T-helper 2 cell treated with Interferon-gamma antibody and Interleukin-4, amounts not matched to agents 5 μg/mL and 100 μg/mL, for 36 hours (primary cell): Measurements from ENCODE around the gene ADORA2A.

Experiments
- DNase-seq: peaks from one replicate; pipeline ENCODE4 v3.0.0; 2021; ENCODE audit warnings: low spot score
- H3K27ac Mint-ChIP-seq: one replicate; pipeline ENCODE4 v1.8.0; 2021; ENCODE audit warnings: mild to moderate bottlenecking, mixed read lengths
- H3K27me3 Mint-ChIP-seq: one replicate; pipeline ENCODE4 v1.8.0; 2021; ENCODE audit warnings: low read depth, mixed read lengths
- H3K36me3 Mint-ChIP-seq: one replicate; pipeline ENCODE4 v1.8.0; 2021; ENCODE audit warnings: low read depth, mixed read lengths
- H3K4me1 Mint-ChIP-seq: one replicate; pipeline ENCODE4 v1.8.0; 2021; ENCODE audit warnings: low read depth, mixed read lengths
- H3K4me3 Mint-ChIP-seq: one replicate; pipeline ENCODE4 v1.8.0; 2022; ENCODE audit warnings: mild to moderate bottlenecking, moderate library complexity, mixed read lengths
- H3K9me3 Mint-ChIP-seq: one replicate; pipeline ENCODE4 v1.8.0; 2021; ENCODE audit warnings: mixed read lengths

ADORA2A gene

GRCh38 chr22:24429411-24430365, 2.3 kb downstream of the ADORA2A start:
- peaks cover 10% of the 10 kb centered on the region for H3K36me3 Mint-ChIP-seq
- H3K27ac Mint-ChIP-seq: peak overlapping the region; percentile 91
- peaks cover 6% of the 10 kb centered on the region for H3K27me3 Mint-ChIP-seq
- H3K4me3 Mint-ChIP-seq: peak overlapping the region; percentile 82
- DNase-seq: peak; percentile 71
- peaks cover 69% of the 10 kb centered on the region for H3K4me1 Mint-ChIP-seq
- no peaks in the 10 kb centered on the region for H3K9me3 Mint-ChIP-seq

- Mint-ChIP-seq H3K9me3 (no peaks in the 10 kb centered on the region), H3K27me3 (peaks cover 2% of the 10 kb centered on the region), H3K4me1 (peaks cover 73% of the 10 kb centered on the region), H3K36me3 (peaks cover 12% of the 10 kb centered on the region), H3K27ac (peak overlapping the region; percentile 45), H3K4me3 (no peak overlapping the region)
- no peak for DNase-seq
Measured at GRCh38 chr22:24430431-24431308, 3.3 kb downstream of the ADORA2A start.

GRCh38 chr22:24431309-24432034, 4.1 kb downstream of the ADORA2A start:
- H3K4me1 Mint-ChIP-seq: peaks cover 70% of the 10 kb centered on the region
- no peak overlapping the region for H3K4me3 Mint-ChIP-seq
- H3K9me3 Mint-ChIP-seq: no peaks in the 10 kb centered on the region

GRCh38 chr22:24432059-24432853, 4.9 kb downstream of the ADORA2A start:
- H3K4me3 Mint-ChIP-seq: peak overlapping the region; percentile 15

More at GRCh38 chr22:24431309-24432034, 4.1 kb downstream of the ADORA2A start:
- DNase-seq: no peak
- Mint-ChIP-seq H3K36me3 (peaks cover 13% of the 10 kb centered on the region), H3K27me3 (no peaks in the 10 kb centered on the region), H3K27ac (peak overlapping the region; percentile 18)

GRCh38 chr22:24433001-24433827, 5.8 kb downstream of the ADORA2A start:
- no peak for DNase-seq
- H3K27me3 Mint-ChIP-seq: no peaks in the 10 kb centered on the region
- H3K27ac Mint-ChIP-seq: peak overlapping the region; percentile 94
- peaks cover 17% of the 10 kb centered on the region for H3K36me3 Mint-ChIP-seq
- peaks cover 69% of the 10 kb centered on the region for H3K4me1 Mint-ChIP-seq
- no peaks in the 10 kb centered on the region for H3K9me3 Mint-ChIP-seq
- H3K4me3 Mint-ChIP-seq: no peak overlapping the region

More at GRCh38 chr22:24432059-24432853, 4.9 kb downstream of the ADORA2A start:
- DNase-seq: no peak
- peak overlapping the region; percentile 67 for H3K27ac Mint-ChIP-seq
- peaks cover 66% of the 10 kb centered on the region for H3K4me1 Mint-ChIP-seq
- no peaks in the 10 kb centered on the region for H3K27me3 Mint-ChIP-seq
- H3K9me3 Mint-ChIP-seq: no peaks in the 10 kb centered on the region
- H3K36me3 Mint-ChIP-seq: peaks cover 17% of the 10 kb centered on the region

GRCh38 chr22:24433828-24434470, 6.5 kb downstream of the ADORA2A start:
- no peaks in the 10 kb centered on the region for H3K27me3 Mint-ChIP-seq
- no peaks in the 10 kb centered on the region for H3K9me3 Mint-ChIP-seq
- H3K36me3 Mint-ChIP-seq: peaks cover 17% of the 10 kb centered on the region
- peak overlapping the region; percentile 63 for H3K4me3 Mint-ChIP-seq
- peak overlapping the region; percentile 94 for H3K27ac Mint-ChIP-seq
- H3K4me1 Mint-ChIP-seq: peaks cover 63% of the 10 kb centered on the region
- DNase-seq: no peak

GRCh38 chr22:24434471-24435322, 7.3 kb downstream of the ADORA2A start:
- H3K4me3 Mint-ChIP-seq: peak overlapping the region; percentile 63
- DNase-seq: peak; percentile 89
- H3K36me3 Mint-ChIP-seq: peaks cover 21% of the 10 kb centered on the region
- peak overlapping the region; percentile 94 for H3K27ac Mint-ChIP-seq
- peaks cover 56% of the 10 kb centered on the region for H3K4me1 Mint-ChIP-seq
- H3K9me3 Mint-ChIP-seq: no peaks in the 10 kb centered on the region
- H3K27me3 Mint-ChIP-seq: no peaks in the 10 kb centered on the region

GRCh38 chr22:24435323-24435645, 7.9 kb downstream of the ADORA2A start:
- Mint-ChIP-seq H3K27me3 (no peaks in the 10 kb centered on the region), H3K4me3 (no peak overlapping the region), H3K9me3 (no peaks in the 10 kb centered on the region), H3K27ac (peak overlapping the region; percentile 94), H3K36me3 (peaks cover 21% of the 10 kb centered on the region), H3K4me1 (peaks cover 55% of the 10 kb centered on the region)
- DNase-seq: no peak

GRCh38 chr22:24435861-24436371, 8.5 kb downstream of the ADORA2A start:
- H3K36me3 Mint-ChIP-seq: peaks cover 24% of the 10 kb centered on the region
- H3K27me3 Mint-ChIP-seq: no peaks in the 10 kb centered on the region
- H3K4me3 Mint-ChIP-seq: no peak overlapping the region
- no peak for DNase-seq
- H3K4me1 Mint-ChIP-seq: peaks cover 59% of the 10 kb centered on the region
- no peaks in the 10 kb centered on the region for H3K9me3 Mint-ChIP-seq
- peak overlapping the region; percentile 94 for H3K27ac Mint-ChIP-seq

GRCh38 chr22:24436553-24436952, 9.2 kb downstream of the ADORA2A start:
- Mint-ChIP-seq H3K36me3 (peaks cover 26% of the 10 kb centered on the region), H3K27ac (peak overlapping the region; percentile 68), H3K4me3 (no peak overlapping the region), H3K27me3 (no peaks in the 10 kb centered on the region), H3K4me1 (peaks cover 56% of the 10 kb centered on the region), H3K9me3 (no peaks in the 10 kb centered on the region)
- DNase-seq: no peak

- Mint-ChIP-seq H3K4me3 (no peak overlapping the region), H3K4me1 (peaks cover 53% of the 10 kb centered on the region), H3K36me3 (peaks cover 27% of the 10 kb centered on the region), H3K27me3 (no peaks in the 10 kb centered on the region), H3K27ac (no peak overlapping the region), H3K9me3 (no peaks in the 10 kb centered on the region)
- no peak for DNase-seq
Measured at GRCh38 chr22:24437091-24437490, 9.7 kb downstream of the ADORA2A start.
